Fibroblast of skin of left biceps (primary cell): Measurements from ENCODE around the gene ATXN2.
A peak's percentile ranks its signal among the peaks of the same experiment; 100 is the strongest.

Experiments
- DNase-seq, 2 experiments: peaks; one replicate each; pipeline ENCODE4 v3.0.0-alpha.2; 2013; ENCODE audit warnings: low read depth in 2 of 2

Gene ATXN2

GRCh38 chr12:111450676-111451075, 148.4 kb downstream of the ATXN2 start:
- DNase-seq = no peak

GRCh38 chr12:111448846-111449790, 150.0 kb downstream of the ATXN2 start:
- no peak for DNase-seq

GRCh38 chr12:111448266-111448830, 150.8 kb downstream of the ATXN2 start:
- no peak for DNase-seq

- DNase-seq = no peak
Measured at GRCh38 chr12:111447571-111448265, 151.4 kb downstream of the ATXN2 start.

- DNase-seq = no peak
Measured at GRCh38 chr12:111446631-111447570, 152.2 kb downstream of the ATXN2 start.

GRCh38 chr12:111445726-111446581, 153.2 kb downstream of the ATXN2 start:
- no peak for DNase-seq

- DNase-seq = no peak
Measured at GRCh38 chr12:111444925-111445725, 154.0 kb downstream of the ATXN2 start.

- DNase-seq = no peak
Measured at GRCh38 chr12:111444314-111444924, 154.7 kb downstream of the ATXN2 start.

- no peak for DNase-seq
Measured at GRCh38 chr12:111443586-111443985, 155.5 kb downstream of the ATXN2 start.

GRCh38 chr12:111443086-111443485, 156.0 kb downstream of the ATXN2 start:
- DNase-seq = no peak

- no peak for DNase-seq
Measured at GRCh38 chr12:111442301-111443045, 156.6 kb downstream of the ATXN2 start.

- no peak for DNase-seq
Measured at GRCh38 chr12:111441107-111441928, 157.8 kb downstream of the ATXN2 start.

- no peak for DNase-seq
Measured at GRCh38 chr12:111440631-111441030, 158.5 kb downstream of the ATXN2 start.

GRCh38 chr12:111440152-111440551, 159.0 kb downstream of the ATXN2 start:
- no peak for DNase-seq

- DNase-seq = no peak
Measured at GRCh38 chr12:111439657-111440151, 159.4 kb downstream of the ATXN2 start.

GRCh38 chr12:111438481-111438880, 160.6 kb downstream of the ATXN2 start:
- DNase-seq = no peak

- DNase-seq = peak; percentile 28 to 29
Measured at GRCh38 chr12:111437816-111438454, 161.2 kb downstream of the ATXN2 start.
